ENCODE results near the gene WNT7B.

Gene WNT7B

DNA sequence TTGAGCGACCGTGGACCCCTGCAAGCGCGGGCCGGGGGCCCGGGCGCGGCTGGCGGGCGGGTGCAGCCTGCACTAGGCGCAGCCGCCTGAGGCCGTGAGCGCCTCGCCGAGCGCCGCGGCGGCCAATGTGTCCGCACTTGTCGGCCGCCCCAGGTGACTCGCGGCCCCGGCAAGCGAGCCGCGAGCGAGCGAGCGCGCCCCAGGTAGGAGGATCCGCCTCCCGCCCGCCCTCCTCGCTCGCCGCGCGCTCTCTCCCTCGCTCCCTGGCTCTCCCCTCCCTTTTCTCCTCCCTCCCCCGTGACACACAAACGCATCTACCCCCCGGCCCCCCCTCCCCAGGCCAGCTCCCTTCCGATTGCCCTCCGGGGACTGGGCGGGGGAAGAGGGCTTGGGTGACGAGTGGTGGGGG, at the start of gene WNT7B:
WNT7B (minus strand) TSS at position 160 of the 409 bp plus-strand sequence. CDS start 408 bp downstream, outside the sequence.
- no peak for DNase-seq (ENCODE audit: low read depth)

- DNase-seq (ENCODE audit: low read depth): no peak
Measured at GRCh38 chr22:46025973-46026898, 49.3 kb upstream of the WNT7B start.

- DNase-seq (ENCODE audit: low read depth): no peak
Measured at GRCh38 chr22:46025225-46025972, 48.4 kb upstream of the WNT7B start.

DNA sequence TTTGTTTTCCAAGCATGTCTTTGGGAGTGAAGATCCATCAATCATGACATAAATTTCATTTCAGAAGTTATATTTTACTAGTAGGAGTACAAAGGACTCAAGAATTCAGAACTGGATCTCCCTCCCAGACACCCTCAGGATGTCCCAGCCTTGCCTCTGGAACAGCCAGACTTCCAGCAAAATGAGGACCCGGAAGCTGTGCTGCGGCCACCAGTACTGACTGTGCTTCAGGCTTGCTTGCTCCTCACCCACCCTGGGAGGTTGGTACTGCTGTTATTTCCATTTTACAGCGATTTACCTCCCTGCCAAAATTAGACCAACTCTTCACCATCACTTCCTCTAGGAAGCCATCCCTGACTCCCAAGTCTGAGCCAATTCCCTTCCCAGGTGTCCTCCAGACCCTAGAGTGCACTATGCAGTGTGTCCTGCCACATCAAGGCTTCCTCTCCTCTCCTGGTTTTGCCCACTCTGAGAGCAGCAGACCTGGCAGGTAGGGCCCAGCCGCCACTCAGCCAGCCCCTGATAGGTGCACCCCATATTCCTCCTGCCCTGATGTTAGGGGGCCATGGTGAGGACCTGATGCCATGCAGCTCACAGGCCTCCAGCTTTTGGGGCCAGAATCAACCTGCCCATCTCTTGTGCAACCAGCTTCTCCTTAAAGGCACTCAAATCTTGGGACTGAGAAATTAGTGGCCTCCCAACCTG, 47.3 kb upstream of the WNT7B start:
- DNase-seq (ENCODE audit: low read depth): no peak

- no peak for DNase-seq (ENCODE audit: low read depth)
Measured at GRCh38 chr22:46023558-46023981, 46.6 kb upstream of the WNT7B start.

DNA sequence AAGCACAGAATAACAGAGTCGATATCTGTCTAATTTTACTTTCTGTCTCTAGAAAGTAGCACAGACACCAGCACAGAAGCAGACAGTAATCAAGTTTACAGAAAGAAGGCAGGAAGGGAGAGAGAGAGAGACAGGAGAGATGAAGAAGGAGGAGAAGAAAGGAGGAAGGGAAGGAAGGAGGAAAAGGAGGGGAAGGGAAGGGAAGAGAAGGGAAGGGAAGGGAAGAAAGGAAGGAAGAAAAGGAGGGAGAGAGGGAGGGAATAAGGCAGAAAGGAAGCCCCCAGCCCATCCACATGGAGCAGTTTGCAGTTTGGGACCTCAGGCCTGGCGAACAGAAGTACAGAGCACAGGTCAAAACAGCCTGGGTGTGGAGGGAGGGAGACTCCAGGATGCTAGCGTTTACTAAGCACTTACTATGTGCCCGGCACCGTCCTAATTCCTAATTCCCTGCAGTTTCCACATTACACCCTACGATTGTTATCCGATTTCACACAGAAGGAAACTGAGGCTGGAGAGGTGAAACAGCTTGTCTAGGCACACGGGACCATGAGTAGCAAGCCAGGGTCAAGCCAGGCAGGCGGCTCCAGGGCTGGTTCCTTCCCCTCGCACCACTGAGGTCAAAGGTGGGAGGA, 46.0 kb upstream of the WNT7B start:
- no peak for DNase-seq (ENCODE audit: low read depth)

- no peak for DNase-seq (ENCODE audit: low read depth)
Measured at GRCh38 chr22:46021577-46021976, 44.6 kb upstream of the WNT7B start.

- DNase-seq (ENCODE audit: low read depth): no peak
Measured at GRCh38 chr22:46019351-46019750, 42.4 kb upstream of the WNT7B start.

DNA sequence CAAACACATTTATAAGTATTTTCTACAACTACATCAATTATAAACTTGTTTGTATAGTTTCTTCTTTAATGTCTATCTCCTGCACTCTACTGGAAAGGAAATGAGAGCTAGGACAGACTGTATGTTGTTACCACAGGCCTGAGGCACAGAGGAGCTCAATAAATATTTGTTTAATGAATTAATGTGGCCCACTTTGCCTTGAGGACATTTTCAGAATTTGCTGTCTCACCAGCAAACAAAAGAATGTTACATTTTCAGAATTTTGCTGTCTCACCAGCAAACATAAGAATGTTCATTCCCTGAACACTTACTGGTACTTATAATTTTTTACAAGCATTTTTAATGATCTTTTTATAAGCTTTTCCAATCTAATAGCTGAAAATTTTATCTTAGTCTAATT, 41.9 kb upstream of the WNT7B start:
- no peak for DNase-seq (ENCODE audit: low read depth)

- DNase-seq (ENCODE audit: low read depth): no peak
Measured at GRCh38 chr22:46017166-46017565, 40.2 kb upstream of the WNT7B start.

DNA sequence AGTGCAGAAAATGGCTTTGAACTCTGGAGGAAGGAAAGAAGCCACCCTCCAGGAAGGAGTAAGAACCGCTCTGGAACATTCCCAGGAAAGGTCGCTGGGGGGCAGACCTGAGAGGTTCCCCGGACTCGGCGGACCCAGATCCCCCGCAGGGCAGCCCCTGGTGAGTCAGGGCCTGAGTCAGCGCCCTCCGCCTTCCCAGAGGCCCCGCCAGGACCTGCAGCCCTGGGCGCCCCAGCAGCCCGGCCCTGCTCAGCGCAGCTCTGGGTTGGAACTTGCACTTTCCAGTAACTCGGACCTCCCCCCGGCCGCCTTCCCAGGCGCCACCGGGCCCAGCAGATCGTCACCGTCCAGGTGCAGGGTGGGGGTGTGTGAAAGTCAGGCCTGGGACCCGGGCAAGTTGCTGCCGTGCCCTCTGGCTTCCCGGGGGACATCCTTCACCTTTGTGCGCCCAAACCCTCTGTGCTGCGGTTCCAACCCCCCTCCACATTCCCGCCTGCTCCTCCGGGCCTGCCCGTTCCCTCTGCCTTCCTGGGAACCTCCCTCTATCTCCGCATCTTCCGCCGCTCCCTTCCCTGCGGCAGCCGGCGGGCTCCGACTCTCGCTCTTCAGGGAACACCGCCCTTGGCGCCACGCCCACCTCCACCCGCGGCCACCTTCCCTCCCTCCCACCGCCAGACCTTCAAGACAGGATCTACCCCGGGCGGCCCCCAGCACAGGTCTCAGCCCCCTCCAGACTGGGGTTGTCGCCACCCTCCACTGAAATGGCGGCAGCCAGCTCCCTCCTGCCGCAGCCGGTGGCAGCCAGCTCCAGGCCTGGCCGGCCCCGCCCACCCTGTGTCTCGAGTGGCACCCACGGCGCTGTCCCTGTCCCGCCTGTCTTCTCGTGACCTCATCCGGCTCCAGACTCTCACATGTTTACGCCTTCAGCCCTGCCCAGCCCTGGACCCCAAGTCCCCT, 36.8 kb upstream of the WNT7B start:
- peak; percentile 78 for DNase-seq (ENCODE audit: low read depth)

DNA sequence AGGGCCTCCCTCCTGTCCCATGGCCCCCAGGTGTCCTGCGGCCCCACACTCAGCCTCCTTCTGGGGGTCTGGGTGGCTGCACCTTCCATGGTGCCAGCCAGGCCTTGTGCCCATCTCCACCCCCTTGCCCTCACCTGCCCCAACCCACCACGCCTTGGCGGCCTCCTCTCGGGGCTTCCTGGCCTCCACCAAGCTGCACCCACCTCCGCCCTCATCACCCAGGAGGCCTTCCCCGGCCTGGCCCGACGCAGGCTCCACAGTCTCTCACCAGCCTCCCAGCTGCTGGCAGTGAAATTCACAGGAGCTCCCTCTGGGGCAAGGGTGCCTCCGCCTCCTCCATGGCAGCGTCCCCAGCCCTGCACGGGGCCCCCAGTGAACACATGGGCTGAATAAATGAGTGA, 35.9 kb upstream of the WNT7B start:
- no peak for DNase-seq (ENCODE audit: low read depth)

DNA sequence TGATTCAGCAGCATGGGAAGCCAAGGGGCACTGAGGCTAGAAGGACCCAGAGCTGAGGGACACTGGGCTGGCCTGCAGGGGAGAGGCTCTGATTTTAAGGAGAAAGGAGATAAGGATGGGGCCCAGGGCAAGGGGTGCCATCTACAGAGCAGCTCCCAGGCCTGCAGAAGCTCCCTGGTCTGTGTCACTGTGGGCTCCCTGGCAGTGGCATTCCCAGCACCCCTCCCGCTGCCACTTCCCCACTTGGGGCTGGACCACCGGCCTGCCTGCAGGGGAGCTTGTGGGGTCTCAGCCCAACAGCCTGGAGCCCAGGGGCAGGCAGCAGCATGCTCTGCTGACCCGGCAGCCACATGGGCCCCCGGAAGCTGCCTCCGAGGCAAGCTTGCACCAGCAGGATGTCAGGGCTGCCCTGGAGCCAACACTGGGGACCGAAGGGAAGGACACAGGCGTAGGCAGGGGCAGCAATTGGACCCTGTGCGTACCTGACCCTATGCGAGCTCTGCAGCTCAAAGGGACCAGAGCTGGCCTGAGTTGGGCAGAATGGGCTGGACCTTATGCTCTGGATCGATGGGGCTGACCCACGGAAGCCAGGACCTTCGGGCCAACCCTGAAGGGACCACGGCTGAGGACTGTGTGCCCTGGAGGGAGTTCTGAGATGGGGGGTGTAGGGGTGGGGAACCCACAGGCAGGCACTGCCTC, 35.4 kb upstream of the WNT7B start:
- no peak for DNase-seq (ENCODE audit: low read depth)

DNA sequence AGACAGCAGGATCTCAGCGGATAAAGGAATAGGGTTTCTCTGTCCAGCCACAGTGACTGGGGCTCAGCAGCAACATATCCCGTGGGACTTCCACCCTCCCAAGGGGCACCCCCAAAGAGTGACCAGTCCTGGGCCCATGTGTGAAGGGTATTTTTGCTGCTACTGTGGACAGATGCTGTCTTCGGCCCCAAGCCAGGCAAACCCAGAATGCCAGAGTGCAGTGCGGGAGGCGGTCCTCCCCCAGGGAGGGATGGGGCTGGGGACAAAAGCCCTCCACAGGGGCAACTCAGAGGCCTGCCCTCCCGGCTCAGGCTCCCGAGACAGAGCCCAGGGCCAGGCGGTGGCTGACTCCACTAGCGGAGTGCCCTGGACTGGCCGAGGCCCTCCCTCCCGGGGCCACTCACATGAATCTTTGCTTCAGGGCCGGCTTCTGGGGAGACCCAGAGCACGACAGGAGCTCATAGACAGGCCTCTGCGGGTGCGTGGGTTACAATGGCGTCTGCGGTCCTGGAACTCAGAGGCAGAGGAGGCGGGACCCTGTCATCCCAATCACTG, 34.7 kb upstream of the WNT7B start:
- no peak for DNase-seq (ENCODE audit: low read depth)

DNA sequence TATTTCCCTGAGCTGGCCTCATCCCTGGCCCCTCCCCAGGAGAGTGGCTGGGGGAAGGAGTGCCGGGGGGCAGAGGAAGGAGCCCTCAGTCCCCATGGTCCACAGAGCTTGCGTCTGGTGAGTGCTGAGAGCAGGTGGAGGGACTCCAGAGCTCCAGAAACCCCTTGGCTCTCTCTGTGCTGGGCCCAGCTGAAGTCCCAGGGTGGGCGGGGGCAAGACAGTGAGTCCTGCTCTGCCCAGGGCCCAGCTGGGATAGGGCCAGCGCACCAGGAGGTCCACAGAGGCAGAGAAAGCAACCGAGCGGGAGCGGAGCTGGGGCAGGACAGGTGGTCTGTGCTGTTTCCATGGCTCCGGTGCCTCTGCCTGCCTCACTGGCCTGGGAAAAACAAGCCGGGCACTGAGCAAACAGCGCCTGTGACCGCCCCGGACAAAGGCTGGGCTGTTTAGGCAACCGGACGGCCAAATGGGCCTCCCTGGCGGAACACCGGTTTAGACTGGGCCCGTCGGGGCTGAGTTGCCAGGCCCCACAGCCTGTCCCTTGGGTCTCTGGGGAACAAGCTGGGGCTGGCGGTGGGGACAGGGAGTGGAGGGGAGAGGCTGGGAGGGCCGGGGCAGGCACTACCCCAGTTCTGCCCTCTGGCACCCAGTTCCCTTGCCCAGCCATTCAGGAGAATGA, 34.1 kb upstream of the WNT7B start:
- DNase-seq (ENCODE audit: low read depth): no peak

DNA sequence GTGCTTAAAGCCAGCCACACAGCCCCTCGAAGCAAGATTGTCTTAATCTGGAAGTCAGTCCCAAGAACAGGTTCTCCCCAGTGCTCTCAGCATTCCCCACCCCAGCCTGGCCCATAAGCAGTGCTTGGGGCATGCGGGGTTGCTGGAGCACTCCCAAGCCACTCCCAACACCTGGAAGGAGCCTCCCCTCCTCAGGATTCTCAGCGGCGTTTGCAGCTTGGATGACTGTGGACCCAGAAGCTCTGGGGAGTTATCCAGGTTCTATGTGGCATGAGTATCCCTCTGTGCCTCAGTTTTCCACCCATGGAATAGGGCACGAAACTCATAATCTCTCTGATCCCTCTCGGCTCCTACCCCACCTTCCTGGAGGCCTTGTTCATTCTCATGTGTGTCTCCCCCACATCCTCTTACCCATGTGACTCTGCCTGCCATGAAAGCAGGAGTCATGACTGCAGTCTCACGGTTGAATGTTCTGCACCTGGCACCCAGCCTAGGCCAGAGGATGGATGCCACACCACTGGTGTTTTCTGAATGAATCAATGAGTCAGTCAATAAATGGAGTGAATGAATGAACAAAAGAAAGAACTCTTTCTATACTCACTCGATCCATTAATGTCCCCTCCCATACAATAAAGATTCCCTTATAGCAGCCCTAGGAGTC, 33.4 kb upstream of the WNT7B start:
- DNase-seq (ENCODE audit: low read depth): no peak

- DNase-seq (ENCODE audit: low read depth): no peak
Measured at GRCh38 chr22:46009730-46010129, 32.8 kb upstream of the WNT7B start.

DNA sequence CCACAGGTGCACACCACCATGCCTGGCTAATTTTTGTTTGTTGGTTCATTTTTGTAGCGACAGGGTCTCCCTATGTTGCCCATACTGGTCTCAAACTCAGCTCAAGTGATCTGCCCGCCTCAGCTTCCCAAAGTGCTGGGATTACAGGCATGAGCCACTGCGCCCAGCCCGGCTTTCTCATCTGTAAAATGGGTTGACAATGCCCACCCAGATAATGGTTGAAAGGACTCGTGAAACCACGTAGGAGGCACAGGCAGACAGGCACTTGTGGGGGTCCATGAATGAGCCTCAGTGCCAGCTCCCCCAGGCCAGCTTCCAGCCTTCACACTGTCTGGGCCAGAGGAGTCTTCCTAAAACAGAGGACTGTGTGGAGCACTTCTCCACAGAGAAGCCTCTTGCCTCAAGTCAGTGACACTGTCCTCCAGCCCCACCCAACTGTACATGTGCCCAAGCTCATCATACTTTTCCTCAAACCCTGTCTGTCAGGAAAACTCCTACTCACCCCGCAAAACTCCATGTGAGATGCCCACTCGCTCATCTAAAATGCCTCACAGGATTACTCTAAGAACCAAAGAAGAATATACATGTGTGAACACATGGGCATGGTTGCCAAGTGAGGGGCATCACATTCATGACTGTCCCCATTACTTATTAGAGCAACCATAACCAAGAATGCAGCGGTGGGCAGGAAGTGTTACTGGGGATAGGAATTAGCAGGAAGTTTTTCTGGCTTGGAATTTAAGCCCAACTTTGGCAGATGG, 32.1 kb upstream of the WNT7B start:
- DNase-seq (ENCODE audit: low read depth): no peak

Data from CMK (cell line).